ENCODE results near the gene HACE1.

DNA sequence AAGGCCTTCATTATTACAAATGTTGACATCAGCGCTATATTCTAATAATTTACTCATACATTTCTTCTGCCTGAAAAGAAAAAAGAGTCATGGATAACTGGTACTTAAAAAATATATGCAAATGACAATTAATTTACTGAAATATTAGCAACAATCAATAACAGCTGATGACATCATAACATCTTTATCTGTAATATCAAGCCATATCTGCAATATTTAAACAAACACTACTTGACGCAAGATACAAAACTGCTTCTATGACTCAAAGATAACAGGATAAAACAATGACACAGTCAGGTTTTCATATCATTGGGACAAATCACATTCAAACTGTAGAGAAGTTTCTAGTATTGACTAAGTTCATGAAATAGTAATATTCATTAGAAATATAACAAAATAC lies 16.5 kb downstream of the HACE1 start:
- TF ChIP-seq, protein P1, sequence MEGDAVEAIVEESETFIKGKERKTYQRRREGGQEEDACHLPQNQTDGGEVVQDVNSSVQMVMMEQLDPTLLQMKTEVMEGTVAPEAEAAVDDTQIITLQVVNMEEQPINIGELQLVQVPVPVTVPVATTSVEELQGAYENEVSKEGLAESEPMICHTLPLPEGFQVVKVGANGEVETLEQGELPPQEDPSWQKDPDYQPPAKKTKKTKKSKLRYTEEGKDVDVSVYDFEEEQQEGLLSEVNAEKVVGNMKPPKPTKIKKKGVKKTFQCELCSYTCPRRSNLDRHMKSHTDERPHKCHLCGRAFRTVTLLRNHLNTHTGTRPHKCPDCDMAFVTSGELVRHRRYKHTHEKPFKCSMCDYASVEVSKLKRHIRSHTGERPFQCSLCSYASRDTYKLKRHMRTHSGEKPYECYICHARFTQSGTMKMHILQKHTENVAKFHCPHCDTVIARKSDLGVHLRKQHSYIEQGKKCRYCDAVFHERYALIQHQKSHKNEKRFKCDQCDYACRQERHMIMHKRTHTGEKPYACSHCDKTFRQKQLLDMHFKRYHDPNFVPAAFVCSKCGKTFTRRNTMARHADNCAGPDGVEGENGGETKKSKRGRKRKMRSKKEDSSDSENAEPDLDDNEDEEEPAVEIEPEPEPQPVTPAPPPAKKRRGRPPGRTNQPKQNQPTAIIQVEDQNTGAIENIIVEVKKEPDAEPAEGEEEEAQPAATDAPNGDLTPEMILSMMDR (IDR thresholded peaks at IDR 0.05): no peak
- no peak for TF ChIP-seq POLR2A (IDR thresholded peaks at IDR 0.05)

All from testis (tissue), 2 donors.